ENCODE measurements around the gene PARP14. TPM values are rescaled to one million over a fixed set of nuclear protein-coding genes. Genes with fewer than 3 reads are reported as not detected.
"Not testable (repeated sequence)": the region's sequence is repeated elsewhere in the genome, so short reads cannot be mapped to it uniquely, and the experiment has no call there.

PARP14 gene
- polyA plus RNA-seq, 1 donor from 2014 or later, result 22.6 TPM

GRCh38 chr3:122727766-122728165 lies 47.1 kb downstream of the PARP14 start:
- H3K27ac Mint-ChIP-seq, result no peak overlapping the region
- no peaks in the 10 kb centered on the region for H3K27me3 Mint-ChIP-seq
- peaks cover 10% of the 10 kb centered on the region for H3K36me3 Mint-ChIP-seq
- no peaks in the 10 kb centered on the region for H3K9me3 Mint-ChIP-seq
- H3K4me1 Mint-ChIP-seq, result peaks cover 0 to 3% (median 0%) of the 10 kb centered on the region in 3 donors
- H3K4me3 Mint-ChIP-seq, result no peak overlapping the region

GRCh38 chr3:122728186-122728585 lies 47.5 kb downstream of the PARP14 start:
- Mint-ChIP-seq H3K9me3 (no peaks in the 10 kb centered on the region), H3K27me3 (no peaks in the 10 kb centered on the region), H3K4me3 (no peak overlapping the region), H3K4me1 (peaks cover 0 to 3% (median 0%) of the 10 kb centered on the region in 3 donors), H3K27ac (peak overlapping the region in 1 of 3 donors; percentile 46), H3K36me3 (peaks cover 10% of the 10 kb centered on the region)

GRCh38 chr3:122728756-122729514 lies 48.3 kb downstream of the PARP14 start:
- peaks cover 0 to 2% (median 0%) of the 10 kb centered on the region in 3 donors for H3K4me1 Mint-ChIP-seq
- H3K4me3 Mint-ChIP-seq, result no peak overlapping the region
- H3K9me3 Mint-ChIP-seq, result peaks cover 0 to 2% (median 0%) of the 10 kb centered on the region in 3 donors
- H3K27ac Mint-ChIP-seq, result peak overlapping the region in 1 of 3 donors; percentile 71
- H3K27me3 Mint-ChIP-seq, result no peaks in the 10 kb centered on the region
- H3K36me3 Mint-ChIP-seq, result peaks cover 11% of the 10 kb centered on the region

GRCh38 chr3:122730240-122730639 lies 49.6 kb downstream of the PARP14 start:
- peaks cover 0 to 2% (median 0%) of the 10 kb centered on the region in 3 donors for H3K4me1 Mint-ChIP-seq
- peaks cover 0 to 2% (median 0%) of the 10 kb centered on the region in 3 donors for H3K9me3 Mint-ChIP-seq
- H3K36me3 Mint-ChIP-seq, result peaks cover 15% of the 10 kb centered on the region
- no peaks in the 10 kb centered on the region for H3K27me3 Mint-ChIP-seq
- H3K4me3 Mint-ChIP-seq, result no peak overlapping the region
- H3K27ac Mint-ChIP-seq, result peak overlapping the region in 2 of 3 donors; percentile 23 to 46

GRCh38 chr3:122732682-122733525 lies 52.3 kb downstream of the PARP14 start:
- peak overlapping the region in 1 of 3 donors; percentile 27 for H3K27ac Mint-ChIP-seq
- peaks cover 16% of the 10 kb centered on the region for H3K36me3 Mint-ChIP-seq
- H3K9me3 Mint-ChIP-seq, H3K4me3 Mint-ChIP-seq, H3K4me1 Mint-ChIP-seq, H3K27me3 Mint-ChIP-seq: not testable (repeated sequence)

- Mint-ChIP-seq H3K9me3 (peaks cover 0 to 5% (median 2%) of the 10 kb centered on the region in 3 donors), H3K36me3 (peaks cover 29% of the 10 kb centered on the region), H3K27ac (peak overlapping the region in 1 of 3 donors; percentile 82), H3K4me1 (no peaks in the 10 kb centered on the region), H3K27me3 (no peaks in the 10 kb centered on the region), H3K4me3 (no peak overlapping the region)
Observed at GRCh38 chr3:122739172-122739571, 58.5 kb downstream of the PARP14 start.

GRCh38 chr3:122742234-122742633 lies 61.6 kb downstream of the PARP14 start:
- no peaks in the 10 kb centered on the region for H3K27me3 Mint-ChIP-seq
- peaks cover 0 to 1% (median 1%) of the 10 kb centered on the region in 3 donors for H3K4me1 Mint-ChIP-seq
- H3K4me3 Mint-ChIP-seq, result no peak overlapping the region
- H3K36me3 Mint-ChIP-seq, result peaks cover 32% of the 10 kb centered on the region
- H3K9me3 Mint-ChIP-seq, result peaks cover 0 to 5% (median 2%) of the 10 kb centered on the region in 3 donors
- no peak overlapping the region for H3K27ac Mint-ChIP-seq

- no peak overlapping the region for H3K4me3 Mint-ChIP-seq
- H3K27ac Mint-ChIP-seq, result no peak overlapping the region
- no peaks in the 10 kb centered on the region for H3K27me3 Mint-ChIP-seq
- peaks cover 35% of the 10 kb centered on the region for H3K36me3 Mint-ChIP-seq
- peaks cover 0 to 1% (median 1%) of the 10 kb centered on the region in 3 donors for H3K4me1 Mint-ChIP-seq
- peaks cover 0 to 5% (median 2%) of the 10 kb centered on the region in 3 donors for H3K9me3 Mint-ChIP-seq
Observed at GRCh38 chr3:122743581-122744120, 63.0 kb downstream of the PARP14 start.

- peaks cover 0 to 5% (median 2%) of the 10 kb centered on the region in 3 donors for H3K9me3 Mint-ChIP-seq
- H3K36me3 Mint-ChIP-seq, result peaks cover 31% of the 10 kb centered on the region
- H3K27me3 Mint-ChIP-seq, result no peaks in the 10 kb centered on the region
- H3K27ac Mint-ChIP-seq, result no peak overlapping the region
- no peak overlapping the region for H3K4me3 Mint-ChIP-seq
- H3K4me1 Mint-ChIP-seq, result peaks cover 0 to 1% (median 1%) of the 10 kb centered on the region in 3 donors
Observed at GRCh38 chr3:122745369-122746021, 64.9 kb downstream of the PARP14 start.

GRCh38 chr3:122747295-122747694 lies 66.7 kb downstream of the PARP14 start:
- not testable (repeated sequence) for H3K9me3 Mint-ChIP-seq, H3K4me1 Mint-ChIP-seq, H3K27ac Mint-ChIP-seq, H3K4me3 Mint-ChIP-seq, H3K27me3 Mint-ChIP-seq
- H3K36me3 Mint-ChIP-seq, result peaks cover 30% of the 10 kb centered on the region

GRCh38 chr3:122748347-122748746 lies 67.7 kb downstream of the PARP14 start:
- Mint-ChIP-seq H3K4me3 (no peak overlapping the region), H3K9me3 (no peaks in the 10 kb centered on the region), H3K27me3 (no peaks in the 10 kb centered on the region), H3K4me1 (peaks cover 0 to 3% (median 1%) of the 10 kb centered on the region in 3 donors), H3K36me3 (peaks cover 22% of the 10 kb centered on the region), H3K27ac (no peak overlapping the region)

GRCh38 chr3:122754929-122755328 lies 74.3 kb downstream of the PARP14 start:
- Mint-ChIP-seq H3K36me3 (peaks cover 12% of the 10 kb centered on the region), H3K9me3 (no peaks in the 10 kb centered on the region), H3K4me1 (peaks cover 0 to 7% (median 3%) of the 10 kb centered on the region in 3 donors), H3K27me3 (no peaks in the 10 kb centered on the region), H3K27ac (peak overlapping the region in 1 of 3 donors; percentile 47), H3K4me3 (no peak overlapping the region)

GRCh38 chr3:122755491-122755890 lies 74.9 kb downstream of the PARP14 start:
- no peaks in the 10 kb centered on the region for H3K9me3 Mint-ChIP-seq
- H3K27ac Mint-ChIP-seq, result peak overlapping the region in 1 of 3 donors; percentile 84
- peaks cover 0 to 7% (median 3%) of the 10 kb centered on the region in 3 donors for H3K4me1 Mint-ChIP-seq
- H3K4me3 Mint-ChIP-seq, result no peak overlapping the region
- H3K36me3 Mint-ChIP-seq, result peaks cover 11% of the 10 kb centered on the region
- H3K27me3 Mint-ChIP-seq, result no peaks in the 10 kb centered on the region

GRCh38 chr3:122758877-122759560 lies 78.4 kb downstream of the PARP14 start:
- Mint-ChIP-seq H3K27ac (no peak overlapping the region), H3K4me3 (no peak overlapping the region), H3K36me3 (peaks cover 7% of the 10 kb centered on the region), H3K27me3 (no peaks in the 10 kb centered on the region), H3K9me3 (no peaks in the 10 kb centered on the region), H3K4me1 (peaks cover 13 to 18% (median 13%) of the 10 kb centered on the region in 3 donors)
